HUES64 (cell line): Measurements from ENCODE around the gene PTPRN2.

ENCODE experiments used
- H3K27ac ChIP-seq: 2 replicates; pipeline ENCODE4 v1.7.0; 2013; ENCODE audit warnings: low read depth, low read length, inconsistent platforms
- H3K27me3 ChIP-seq: 2 replicates; pipeline ENCODE4 v1.6.1; 2013; ENCODE audit warnings: mild to moderate bottlenecking, low read length; ENCODE audit not compliant: insufficient read depth
- H3K36me3 ChIP-seq: 2 replicates; pipeline ENCODE4 v1.6.1; 2013; ENCODE audit warnings: mild to moderate bottlenecking, low read length; ENCODE audit not compliant: insufficient read depth
- H3K4me1 ChIP-seq: 2 replicates; pipeline ENCODE4 v1.6.1; 2013; ENCODE audit warnings: mild to moderate bottlenecking, low read length, moderate library complexity; ENCODE audit not compliant: insufficient read depth
- H3K4me3 ChIP-seq: 2 replicates; pipeline ENCODE4 v1.5.1; 2013; ENCODE audit warnings: mild to moderate bottlenecking, low read length, moderate library complexity
- H3K9ac ChIP-seq: 2 replicates; pipeline ENCODE4 v1.6.1; 2013; ENCODE audit warnings: mild to moderate bottlenecking, low read depth, low read length
- H3K9me3 ChIP-seq: 2 replicates; pipeline ENCODE4 v1.6.1; 2013; ENCODE audit warnings: low read depth, low read length; ENCODE audit not compliant: insufficient read depth
- WGBS: fragments of 150-250, 120-280 bp; methylation state at CpG from one replicate; pipeline ENCODE4 v1.1.7; 2013; ENCODE audit warnings: missing lambda C conversion rate; 5-methylcytosine and 5-hydroxymethylcytosine counted together

The PTPRN2 gene

DNA sequence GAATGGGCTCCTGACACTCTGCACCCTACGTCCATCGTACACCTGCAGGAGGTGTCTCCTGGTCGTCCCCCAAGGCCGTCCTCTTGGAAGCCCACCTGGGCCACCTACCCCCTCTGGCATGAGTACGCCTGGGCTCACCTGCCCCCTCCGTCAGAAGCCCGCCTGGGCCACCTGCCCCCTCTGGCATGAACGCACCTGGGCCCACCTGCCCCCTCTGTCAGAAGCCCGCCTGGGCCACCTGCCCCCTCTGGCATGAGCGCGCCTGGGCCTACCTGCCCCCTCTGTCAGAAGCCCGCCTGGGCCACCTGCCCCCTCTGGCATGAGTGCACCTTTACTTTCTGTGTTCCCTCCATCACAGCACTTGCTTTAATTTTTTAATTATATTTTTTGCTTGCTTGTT lies 401.2 kb downstream of the PTPRN2 start:
- Histone ChIP-seq H3K4me1 (no peaks in the 10 kb centered on the region), H3K9me3 (peaks cover 90% of the 10 kb centered on the region), H3K27me3 (no peaks in the 10 kb centered on the region), H3K36me3 (no peaks in the 10 kb centered on the region), H3K9ac (no peak overlapping the region), H3K27ac (no peak overlapping the region), H3K4me3 (no peak overlapping the region)
- WGBS = 88% methylated on average over 12 of the region's 12 CpGs

DNA sequence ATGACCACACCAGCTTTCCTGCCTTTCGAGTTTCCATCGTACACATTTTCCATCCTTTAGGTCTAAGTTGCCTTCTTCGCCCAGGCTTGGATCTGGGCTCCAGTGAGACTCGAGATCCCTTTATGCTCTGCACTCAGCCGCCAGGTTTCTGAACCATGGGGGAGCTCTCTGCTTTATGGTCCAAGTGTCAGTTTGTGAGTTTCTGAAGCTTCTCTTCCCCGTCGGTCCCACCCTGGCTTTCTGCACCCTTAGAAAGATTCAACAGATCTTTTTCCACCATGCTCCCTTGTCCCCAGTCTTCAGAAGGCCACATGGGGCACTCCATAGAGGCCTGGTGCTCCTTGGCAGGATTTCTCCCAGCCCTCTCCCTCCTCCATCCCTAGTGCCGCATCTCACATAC lies 402.0 kb downstream of the PTPRN2 start:
- WGBS = 91% methylated on average over 8 of the region's 8 CpGs
- H3K27ac ChIP-seq = no peak overlapping the region
- H3K4me1 ChIP-seq = no peaks in the 10 kb centered on the region
- H3K27me3 ChIP-seq = no peaks in the 10 kb centered on the region
- H3K4me3 ChIP-seq = no peak overlapping the region
- H3K9ac ChIP-seq = no peak overlapping the region
- no peaks in the 10 kb centered on the region for H3K36me3 ChIP-seq
- peaks cover 90% of the 10 kb centered on the region for H3K9me3 ChIP-seq

DNA sequence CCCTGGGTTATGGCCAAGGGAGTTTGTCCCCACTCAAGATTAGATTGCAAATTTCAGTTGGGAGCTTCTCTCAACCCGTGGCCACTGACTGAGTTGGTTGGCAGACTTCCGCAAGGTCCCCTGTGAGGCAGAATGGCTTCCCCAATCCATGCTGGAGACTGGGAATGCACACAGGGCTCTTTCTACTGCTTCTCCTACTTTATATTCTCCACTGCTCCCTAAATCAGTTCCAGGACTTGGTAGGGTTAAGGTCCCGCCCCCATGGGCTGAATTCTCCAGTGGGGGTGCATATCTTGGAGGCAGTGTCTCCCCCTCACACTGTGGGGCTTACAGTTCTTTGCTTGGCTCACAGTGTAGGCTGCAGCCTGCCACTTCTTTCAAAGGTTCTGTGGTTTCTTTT lies 404.2 kb downstream of the PTPRN2 start:
- Histone ChIP-seq H3K36me3 (no peaks in the 10 kb centered on the region), H3K27ac (no peak overlapping the region), H3K4me3 (no peak overlapping the region), H3K27me3 (no peaks in the 10 kb centered on the region), H3K4me1 (no peaks in the 10 kb centered on the region), H3K9ac (no peak overlapping the region), H3K9me3 (peaks cover 91% of the 10 kb centered on the region)
- WGBS = 61% methylated on average over 3 of the region's 3 CpGs

GRCh38 chr7:158176561-158177173 lies 411.0 kb downstream of the PTPRN2 start:
- H3K27ac ChIP-seq = no peak overlapping the region
- no peaks in the 10 kb centered on the region for H3K27me3 ChIP-seq
- H3K9ac ChIP-seq = no peak overlapping the region
- H3K36me3 ChIP-seq = no peaks in the 10 kb centered on the region
- WGBS = 68% methylated on average over 7 of the region's 7 CpGs
- H3K4me1 ChIP-seq = no peaks in the 10 kb centered on the region
- H3K4me3 ChIP-seq = no peak overlapping the region
- H3K9me3 ChIP-seq = peaks cover 94% of the 10 kb centered on the region

- no peak overlapping the region for H3K4me3 ChIP-seq
- H3K27ac ChIP-seq = no peak overlapping the region
- H3K27me3 ChIP-seq = no peaks in the 10 kb centered on the region
- no peak overlapping the region for H3K9ac ChIP-seq
- peaks cover 91% of the 10 kb centered on the region for H3K9me3 ChIP-seq
- H3K4me1 ChIP-seq = no peaks in the 10 kb centered on the region
- no peaks in the 10 kb centered on the region for H3K36me3 ChIP-seq
- WGBS = 83% methylated on average over 15 of the region's 15 CpGs
Observed at GRCh38 chr7:158175779-158176178, 411.8 kb downstream of the PTPRN2 start.

GRCh38 chr7:158174947-158175346 lies 412.7 kb downstream of the PTPRN2 start:
- H3K9me3 ChIP-seq = peaks cover 91% of the 10 kb centered on the region
- 91% methylated on average over 12 of the region's 12 CpGs for WGBS
- no peak overlapping the region for H3K9ac ChIP-seq
- no peaks in the 10 kb centered on the region for H3K4me1 ChIP-seq
- H3K4me3 ChIP-seq = no peak overlapping the region
- no peaks in the 10 kb centered on the region for H3K27me3 ChIP-seq
- no peaks in the 10 kb centered on the region for H3K36me3 ChIP-seq
- H3K27ac ChIP-seq = no peak overlapping the region

GRCh38 chr7:158167373-158167772 lies 420.2 kb downstream of the PTPRN2 start:
- Histone ChIP-seq H3K4me3 (no peak overlapping the region), H3K27ac (no peak overlapping the region), H3K36me3 (no peaks in the 10 kb centered on the region), H3K9ac (no peak overlapping the region), H3K4me1 (no peaks in the 10 kb centered on the region), H3K9me3 (peaks cover 90% of the 10 kb centered on the region), H3K27me3 (no peaks in the 10 kb centered on the region)
- WGBS = 71% methylated on average over 4 of the region's 4 CpGs

DNA sequence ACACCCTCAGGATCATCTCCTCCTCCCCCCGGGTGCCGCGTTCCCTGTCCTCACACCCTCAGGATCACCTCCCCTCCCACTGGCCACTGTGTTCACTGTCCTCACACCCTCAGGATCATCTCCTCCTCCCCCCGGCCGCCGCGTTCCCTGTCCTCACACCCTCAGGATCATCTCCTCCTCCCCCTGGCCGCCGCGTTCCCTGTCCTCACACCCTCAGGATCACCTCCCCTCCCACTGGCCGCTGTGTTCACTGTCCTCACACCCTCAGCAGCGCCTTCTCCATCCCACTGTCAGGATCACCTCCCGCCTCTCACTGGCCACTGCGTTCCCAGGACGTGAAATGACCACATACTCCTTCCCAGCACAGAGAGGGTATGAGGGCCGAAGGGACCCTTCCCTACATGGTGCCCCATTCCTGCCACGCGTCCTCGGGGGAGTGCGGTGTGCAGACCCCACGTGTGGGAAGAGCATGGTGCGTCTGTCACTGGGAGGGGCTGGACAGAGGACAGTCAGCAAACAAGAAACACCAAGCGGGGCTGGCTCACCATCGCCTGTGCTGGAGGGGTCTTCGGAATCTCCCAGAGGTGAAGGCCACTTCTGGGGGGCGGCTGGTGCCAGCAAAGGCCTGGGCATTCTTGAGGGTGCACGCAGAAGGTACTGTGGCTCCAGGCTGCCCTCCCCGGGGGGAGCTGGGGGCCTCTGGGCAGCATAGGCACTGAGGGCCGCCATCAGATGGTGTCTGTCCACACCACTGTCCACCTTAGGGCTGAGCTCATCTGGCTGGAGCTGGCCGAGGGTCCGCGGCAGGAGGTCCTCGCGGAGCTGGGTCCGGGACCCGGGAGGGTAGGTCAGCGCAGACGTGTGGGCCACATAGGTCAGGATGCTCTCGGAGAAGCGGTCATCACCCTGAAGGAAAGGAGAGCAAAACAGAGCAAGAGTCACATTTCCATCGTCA lies 421.0 kb downstream of the PTPRN2 start:
- no peak overlapping the region for H3K9ac ChIP-seq
- WGBS = 77% methylated on average over 38 of the region's 41 CpGs
- no peaks in the 10 kb centered on the region for H3K4me1 ChIP-seq
- no peak overlapping the region for H3K27ac ChIP-seq
- no peak overlapping the region for H3K4me3 ChIP-seq
- no peaks in the 10 kb centered on the region for H3K27me3 ChIP-seq
- no peaks in the 10 kb centered on the region for H3K36me3 ChIP-seq
- H3K9me3 ChIP-seq = peaks cover 90% of the 10 kb centered on the region

- Histone ChIP-seq H3K4me1 (no peaks in the 10 kb centered on the region), H3K4me3 (no peak overlapping the region), H3K9me3 (peaks cover 93% of the 10 kb centered on the region), H3K27ac (no peak overlapping the region), H3K36me3 (no peaks in the 10 kb centered on the region), H3K27me3 (no peaks in the 10 kb centered on the region), H3K9ac (no peak overlapping the region)
- WGBS = 78% methylated on average over 16 of the region's 16 CpGs
Observed at GRCh38 chr7:158165711-158166110, 421.9 kb downstream of the PTPRN2 start.

GRCh38 chr7:158164101-158165095 lies 423.2 kb downstream of the PTPRN2 start:
- Histone ChIP-seq H3K27ac (no peak overlapping the region), H3K27me3 (no peaks in the 10 kb centered on the region), H3K9ac (no peak overlapping the region), H3K4me1 (no peaks in the 10 kb centered on the region), H3K36me3 (no peaks in the 10 kb centered on the region), H3K4me3 (no peak overlapping the region; the same call in 1 of the 2 replicates), H3K9me3 (peaks cover 94% of the 10 kb centered on the region)
- WGBS = 89% methylated on average over 60 of the region's 67 CpGs
